Fibroblast of lung (primary cell): ENCODE measurements around the gene HECTD4. TPM values are rescaled to one million over a fixed set of nuclear protein-coding genes. Genes with fewer than 3 reads are reported as not detected.
A peak's percentile ranks its signal among the peaks of the same experiment; 100 is the strongest.

Experiments used
- DNase-seq, 2 donors: peaks; one replicate each; pipeline versions ENCODE4 v3.0.0 to v3.0.0-alpha.2; 2010; ENCODE audit warnings: low read depth in 2 of 2
- H2AFZ ChIP-seq: 2 replicates; pipeline ENCODE4 v1.5.1; 2012; ENCODE audit warnings: low read length, control low read depth, inconsistent platforms
- H3K27ac ChIP-seq: 2 replicates; pipeline ENCODE4 v1.5.1; 2011; ENCODE audit warnings: low read length, control low read depth; ENCODE audit not compliant: insufficient read depth
- H3K27me3 ChIP-seq: 2 replicates; pipeline ENCODE4 v1.5.1; 2011; ENCODE audit warnings: mild to moderate bottlenecking, low read length; ENCODE audit not compliant: control insufficient read depth, insufficient read depth
- H3K36me3 ChIP-seq: 2 replicates; pipeline ENCODE4 v1.5.1; 2011; ENCODE audit warnings: low read length; ENCODE audit not compliant: control insufficient read depth, insufficient read depth
- H3K4me1 ChIP-seq: 2 replicates; pipeline ENCODE4 v1.5.1; 2011; ENCODE audit warnings: low read length; ENCODE audit not compliant: control insufficient read depth, insufficient read depth; ENCODE audit errors: extremely low read depth
- H3K4me2 ChIP-seq: 2 replicates; pipeline ENCODE4 v1.5.1; 2011; ENCODE audit warnings: low read length, control low read depth; ENCODE audit not compliant: insufficient read depth; ENCODE audit errors: extremely low read depth
- H3K4me3 ChIP-seq, 4 experiments: fragments of 200-600 bp in 1 of 4; sonication (generic) in 1 of 4; replicated peaks in 1 of 4; 2 replicates each; pipeline ENCODE4 v1.5.1; 2011 to 2016; ENCODE audit warnings: low read length in 4 of 4, low read depth in 3 of 4, mild to moderate bottlenecking in 3 of 4, control low read depth in 2 of 4, inconsistent platforms in 1 of 4, mixed read lengths in 1 of 4; ENCODE audit not compliant: insufficient read depth in 1 of 4; ENCODE audit errors: control extremely low read depth in 1 of 4
- H3K79me2 ChIP-seq: 2 replicates; pipeline ENCODE4 v1.5.1; 2012; ENCODE audit warnings: mild to moderate bottlenecking, low read length, inconsistent platforms; ENCODE audit not compliant: control insufficient read depth, insufficient read depth
- H3K9ac ChIP-seq: 2 replicates; pipeline ENCODE4 v1.5.1; 2011; ENCODE audit warnings: mild to moderate bottlenecking, low read length, control low read depth; ENCODE audit not compliant: insufficient read depth
- H3K9me3 ChIP-seq: 2 replicates; pipeline ENCODE4 v1.5.1; 2012; ENCODE audit warnings: low read depth, low read length; ENCODE audit not compliant: control insufficient read depth, insufficient read depth
- H4K20me1 ChIP-seq: 2 replicates; pipeline ENCODE4 v1.5.1; 2011; ENCODE audit warnings: low read length; ENCODE audit not compliant: control insufficient read depth, insufficient read depth; ENCODE audit errors: extremely low read depth
- CTCF ChIP-seq, 2 donors: IDR thresholded peaks in 1 of 2; conservative IDR thresholded peaks in 1 of 2; 1 replicate in 1 of 2; 2 replicates in 1 of 2; pipeline ENCODE4 v1.5.1; 2011 to 2012; ENCODE audit warnings: low read length in 2 of 2, control low read depth in 1 of 2, inconsistent platforms in 1 of 2, low read depth in 1 of 2, mild to moderate bottlenecking in 1 of 2
- EZH2 ChIP-seq: IDR thresholded peaks from 2 replicates; pipeline ENCODE4 v1.5.1; 2012; ENCODE audit warnings: low read length, control low read depth, mild to moderate bottlenecking; ENCODE audit errors: missing control alignments
- polyA plus RNA-seq, 2 donors: library from polyadenylated mRNA; depleted of rRNA in 1 of 2; stranded (reverse) in 1 of 2; unstranded in 1 of 2; fragments of >200 nt; gene quantifications; 2 replicates each; pipeline ENCODE4 v1.2.1, GENCODE V29; 2011 to 2012; ENCODE audit warnings: missing spikeins in 1 of 2
- total RNA-seq: library from RNA; depleted of rRNA; stranded (reverse); fragments of >200 nt; gene quantifications from 2 replicates; pipeline ENCODE4 v1.2.1, GENCODE V29; 2014

Gene HECTD4
- total and polyA plus RNA-seq, 2 donors (not counting 1 experiment from before 2014, with no cell fraction given), result 5.1 to 31.7 TPM

DNA sequence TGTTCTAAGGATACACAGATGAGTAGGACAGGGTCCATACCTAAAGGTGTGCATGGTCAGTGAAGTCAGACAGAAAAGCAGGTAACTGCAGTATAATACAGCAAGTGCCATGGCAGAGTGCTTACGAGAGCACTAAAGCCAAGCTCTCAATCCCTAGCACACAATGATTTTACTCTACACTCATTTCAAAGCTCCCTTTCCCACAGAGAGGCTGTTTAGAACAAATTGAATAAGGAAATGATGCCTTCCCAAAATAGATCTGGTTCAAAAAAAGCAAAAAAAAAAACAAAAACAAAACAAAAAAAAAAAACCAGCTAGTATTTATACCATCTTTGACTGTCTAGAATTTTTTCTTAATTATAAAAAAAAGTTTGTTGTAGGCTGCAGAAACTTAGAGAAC is 74.1 kb downstream of the HECTD4 start:
- no peaks in the 10 kb centered on the region for H3K9me3 ChIP-seq
- H3K4me2 ChIP-seq, result no peak overlapping the region
- H4K20me1 ChIP-seq, result no peaks in the 10 kb centered on the region
- DNase-seq, result no peak
- no peak overlapping the region for H3K27ac ChIP-seq
- no peak overlapping the region for H3K9ac ChIP-seq
- no peaks in the 10 kb centered on the region for H3K36me3 ChIP-seq
- H2AFZ ChIP-seq, result no peak overlapping the region
- TF ChIP-seq EZH2, result no peak
- TF ChIP-seq CTCF (conservative IDR thresholded peaks at IDR 0.05 in 1 of 2, IDR thresholded peaks at IDR 0.05 in 1 of 2; ENCODE audit: low read depth in 1 of 2, low read length in 2 of 2), result no peak
- no peaks in the 10 kb centered on the region for H3K27me3 ChIP-seq
- no peaks in the 10 kb centered on the region for H3K79me2 ChIP-seq
- peaks cover 4% of the 10 kb centered on the region for H3K4me1 ChIP-seq
- no peak overlapping the region for H3K4me3 ChIP-seq

- Histone ChIP-seq H3K4me2 (no peak overlapping the region), H3K9me3 (no peaks in the 10 kb centered on the region), H4K20me1 (no peaks in the 10 kb centered on the region), H3K4me3 (no peak overlapping the region), H3K36me3 (no peaks in the 10 kb centered on the region), H3K27me3 (no peaks in the 10 kb centered on the region), H3K27ac (no peak overlapping the region), H3K9ac (no peak overlapping the region), H2AFZ (no peak overlapping the region), H3K4me1 (peaks cover 4% of the 10 kb centered on the region), H3K79me2 (no peaks in the 10 kb centered on the region)
- no peak for TF ChIP-seq EZH2
- TF ChIP-seq CTCF (conservative IDR thresholded peaks at IDR 0.05 in 1 of 2, IDR thresholded peaks at IDR 0.05 in 1 of 2; ENCODE audit: low read depth in 1 of 2, low read length in 2 of 2), result no peak
- peak in 1 of 2 donors; percentile 73 for DNase-seq
These were observed 74.8 kb downstream of the HECTD4 start for GRCh38 chr12:112307317-112308011.

DNA sequence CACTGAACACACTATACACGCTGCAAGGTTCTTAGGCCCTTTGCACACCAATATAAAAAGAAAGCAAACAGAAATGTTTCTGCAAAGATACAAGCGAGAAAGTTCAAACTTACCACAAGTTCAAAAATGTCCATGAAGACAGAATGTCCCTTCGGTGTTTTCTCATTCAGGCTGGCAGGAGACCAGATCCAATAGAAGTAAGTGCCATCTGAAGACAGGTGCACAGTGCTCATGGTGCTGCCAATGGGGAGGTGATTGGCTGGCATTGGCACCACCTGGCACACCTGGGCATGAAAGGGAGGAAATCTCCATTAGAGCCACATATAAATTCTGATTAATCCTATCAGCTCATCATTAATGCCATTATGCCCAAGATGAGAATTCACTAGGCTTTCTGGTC is 76.3 kb downstream of the HECTD4 start:
- H3K4me1 ChIP-seq, result peaks cover 4% of the 10 kb centered on the region
- H3K9me3 ChIP-seq, result no peaks in the 10 kb centered on the region
- H3K27ac ChIP-seq, result no peak overlapping the region
- H3K79me2 ChIP-seq, result no peaks in the 10 kb centered on the region
- TF ChIP-seq CTCF (conservative IDR thresholded peaks at IDR 0.05 in 1 of 2, IDR thresholded peaks at IDR 0.05 in 1 of 2; ENCODE audit: low read depth in 1 of 2, low read length in 2 of 2) (no peak), EZH2 (no peak)
- DNase-seq, result no peak
- H3K4me2 ChIP-seq, result no peak overlapping the region
- H3K9ac ChIP-seq, result no peak overlapping the region
- H2AFZ ChIP-seq, result no peak overlapping the region
- no peak overlapping the region for H3K4me3 ChIP-seq
- H3K36me3 ChIP-seq, result no peaks in the 10 kb centered on the region
- H4K20me1 ChIP-seq, result no peaks in the 10 kb centered on the region
- H3K27me3 ChIP-seq, result no peaks in the 10 kb centered on the region
